Measurements from ENCODE around the gene NUDT13. TPM values are rescaled to one million over a fixed set of nuclear protein-coding genes. Genes with fewer than 3 reads are reported as not detected.
A peak's percentile ranks its signal among the peaks of the same experiment; 100 is the strongest.

The NUDT13 gene
- total and polyA plus RNA-seq, 9 of the 15 experiments (the other 6 are each of a cell fraction or from before 2014, with no cell fraction given), result 4.7 to 11.1 (median 5.6) TPM

DNA sequence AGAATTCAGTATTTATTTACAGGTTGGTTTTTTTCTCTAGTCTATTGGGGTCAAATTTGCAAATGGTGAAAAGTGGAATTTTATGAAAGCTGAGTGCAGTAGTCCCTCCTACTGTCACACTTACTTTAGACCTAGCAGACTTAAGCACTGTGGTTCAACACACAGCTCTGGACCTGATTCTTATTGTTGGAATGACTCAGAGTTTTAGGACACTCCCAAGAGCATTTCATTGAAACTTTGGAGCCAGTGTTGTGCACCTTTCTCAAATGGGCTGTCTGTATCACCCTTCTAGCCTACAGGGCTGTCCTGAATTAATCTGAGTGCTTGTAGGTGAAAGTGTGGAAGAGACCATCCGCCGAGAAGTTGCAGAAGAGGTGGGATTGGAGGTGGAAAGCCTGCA is 16.1 kb downstream of the NUDT13 start:
- Histone ChIP-seq H3K27ac (ENCODE audit: extremely low read depth, low read depth, low read length) (no peak overlapping the region), H3K9me1 (ENCODE audit: control insufficient read depth, insufficient read depth, low read length) (no peaks in the 10 kb centered on the region), H3K4me2 (ENCODE audit: insufficient read depth, low read length) (no peak overlapping the region), H3K4me3 (no peak overlapping the region), H3K79me2 (ENCODE audit: control insufficient read depth, insufficient read depth, low read length) (no peaks in the 10 kb centered on the region), H3K9me3 (replicated peaks; ENCODE audit: control insufficient read depth, insufficient read depth, low read depth, low read length) (no peaks in the 10 kb centered on the region), H2AFZ (ENCODE audit: low read depth, low read length) (no peak overlapping the region), H3K9ac (ENCODE audit: insufficient read depth in 1 of 2, low read depth in 2 of 2, low read length in 2 of 2) (no peak overlapping the region), H3K4me1 (replicated peaks in 1 of 2; ENCODE audit: control insufficient read depth in 2 of 2, insufficient read depth in 2 of 2, low read length in 2 of 2) (no peaks in the 10 kb centered on the region), H4K20me1 (replicated peaks; ENCODE audit: control insufficient read depth, insufficient read depth, low read length) (no peaks in the 10 kb centered on the region), H3K27me3 (ENCODE audit: control insufficient read depth in 2 of 2, insufficient read depth in 2 of 2, low read length in 2 of 2) (no peaks in the 10 kb centered on the region), H3K36me3 (ENCODE audit: control insufficient read depth, insufficient read depth, low read length) (peaks cover 59% of the 10 kb centered on the region)
- ChIA-PET CTCF (ENCODE audit: low intra/inter-chr PET ratio) (no interaction called here), POLR2A (interaction anchor here (1.1 to 2.6 kb wide), 3 partner anchors 8 to 15 kb away, joined by 3 to 8 read pairs (median 6); partner anchors contain the start of gene NUDT13)
- TF ChIP-seq, protein P1, sequence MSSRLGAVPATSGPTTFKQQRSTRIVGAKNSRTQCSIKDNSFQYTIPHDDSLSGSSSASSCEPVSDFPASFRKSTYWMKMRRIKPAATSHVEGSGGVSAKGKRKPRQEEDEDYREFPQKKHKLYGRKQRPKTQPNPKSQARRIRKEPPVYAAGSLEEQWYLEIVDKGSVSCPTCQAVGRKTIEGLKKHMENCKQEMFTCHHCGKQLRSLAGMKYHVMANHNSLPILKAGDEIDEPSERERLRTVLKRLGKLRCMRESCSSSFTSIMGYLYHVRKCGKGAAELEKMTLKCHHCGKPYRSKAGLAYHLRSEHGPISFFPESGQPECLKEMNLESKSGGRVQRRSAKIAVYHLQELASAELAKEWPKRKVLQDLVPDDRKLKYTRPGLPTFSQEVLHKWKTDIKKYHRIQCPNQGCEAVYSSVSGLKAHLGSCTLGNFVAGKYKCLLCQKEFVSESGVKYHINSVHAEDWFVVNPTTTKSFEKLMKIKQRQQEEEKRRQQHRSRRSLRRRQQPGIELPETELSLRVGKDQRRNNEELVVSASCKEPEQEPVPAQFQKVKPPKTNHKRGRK (tag; IDR thresholded peaks at IDR 0.05), result no peak
- TF ChIP-seq, protein P2, sequence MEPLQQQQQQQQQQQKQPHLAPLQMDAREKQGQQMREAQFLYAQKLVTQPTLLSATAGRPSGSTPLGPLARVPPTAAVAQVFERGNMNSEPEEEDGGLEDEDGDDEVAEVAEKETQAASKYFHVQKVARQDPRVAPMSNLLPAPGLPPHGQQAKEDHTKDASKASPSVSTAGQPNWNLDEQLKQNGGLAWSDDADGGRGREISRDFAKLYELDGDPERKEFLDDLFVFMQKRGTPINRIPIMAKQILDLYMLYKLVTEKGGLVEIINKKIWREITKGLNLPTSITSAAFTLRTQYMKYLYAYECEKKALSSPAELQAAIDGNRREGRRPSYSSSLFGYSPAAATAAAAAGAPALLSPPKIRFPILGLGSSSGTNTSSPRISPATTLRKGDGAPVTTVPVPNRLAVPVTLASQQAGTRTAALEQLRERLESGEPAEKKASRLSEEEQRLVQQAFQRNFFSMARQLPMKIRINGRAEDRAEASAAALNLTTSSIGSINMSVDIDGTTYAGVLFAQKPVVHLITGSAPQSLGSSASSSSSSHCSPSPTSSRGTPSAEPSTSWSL (CRISPR knock-in tag; IDR thresholded peaks at IDR 0.05; ENCODE audit: borderline replicate concordance), result no peak
- TF ChIP-seq, protein P3, sequence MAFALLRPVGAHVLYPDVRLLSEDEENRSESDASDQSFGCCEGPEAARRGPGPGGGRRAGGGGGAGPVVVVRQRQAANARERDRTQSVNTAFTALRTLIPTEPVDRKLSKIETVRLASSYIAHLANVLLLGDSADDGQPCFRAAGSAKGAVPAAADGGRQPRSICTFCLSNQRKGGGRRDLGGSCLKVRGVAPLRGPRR (CRISPR knock-in tag; IDR thresholded peaks at IDR 0.05), result no peak
- TF ChIP-seq CREM (IDR thresholded peaks at IDR 0.05; ENCODE audit: low read depth) (no peak), ZNF408 (CRISPR knock-in tag; IDR thresholded peaks at IDR 0.05; ENCODE audit: low read depth) (no peak), NEUROD1 (IDR thresholded peaks at IDR 0.05; ENCODE audit: borderline replicate concordance, low read depth, low read length, partially characterized antibody) (no peak), ZFX (CRISPR knock-in tag; IDR thresholded peaks at IDR 0.05) (no peak), CEBPB (tag; IDR thresholded peaks at IDR 0.05) (no peak)
- in situ Hi-C loops (cut with MboI) (no loop called here), intact Hi-C loops (cut with micrococcal nuclease) (no loop called here)
- FAIRE-seq (no peak), DNase-seq (ENCODE audit: extremely low read depth in 1 of 4, low spot score in 3 of 4) (no peak), ATAC-seq (peak; percentile 41; the same call in 2 of the 3 replicates)
- 95% methylated on average over 2 of the region's 2 CpGs for WGBS (ENCODE audit: insufficient coverage, low coverage, missing lambda C conversion rate)
- no TSS peak for BruUV-seq (replicated peaks)

Data from K562 (cell line).